GM12872 (cell line): ENCODE data around the gene CLEC4F.

Experiments used
- TF ChIP-seq, protein P1 (sequence below): IDR thresholded peaks from 3 replicates; pipeline ENCODE4 v1.5.1; 2011; ENCODE audit warnings: low read depth, mild to moderate bottlenecking, low read length, moderate library complexity; ENCODE audit not compliant: insufficient read depth

CLEC4F gene

DNA sequence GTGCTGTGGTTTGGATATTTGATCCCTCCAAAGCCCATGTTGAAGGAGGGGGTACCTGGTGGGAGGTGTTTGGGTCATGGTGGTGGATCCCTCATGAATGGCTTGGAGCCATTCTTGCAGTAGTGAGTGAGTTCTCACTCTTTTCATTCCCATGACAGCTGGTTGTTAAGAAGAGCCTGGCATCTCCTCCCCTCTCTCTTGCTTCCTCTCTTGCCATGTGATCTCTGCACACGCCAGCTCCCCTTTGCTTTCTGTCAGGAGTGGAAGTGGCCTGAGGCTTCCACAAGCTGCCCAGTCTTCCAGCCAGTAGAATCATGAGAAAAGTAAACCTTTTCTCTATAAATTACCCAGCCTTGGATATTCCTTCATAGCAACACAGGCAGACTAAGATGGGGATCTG lies 61.0 kb downstream of the CLEC4F start:
- TF ChIP-seq, protein P1, sequence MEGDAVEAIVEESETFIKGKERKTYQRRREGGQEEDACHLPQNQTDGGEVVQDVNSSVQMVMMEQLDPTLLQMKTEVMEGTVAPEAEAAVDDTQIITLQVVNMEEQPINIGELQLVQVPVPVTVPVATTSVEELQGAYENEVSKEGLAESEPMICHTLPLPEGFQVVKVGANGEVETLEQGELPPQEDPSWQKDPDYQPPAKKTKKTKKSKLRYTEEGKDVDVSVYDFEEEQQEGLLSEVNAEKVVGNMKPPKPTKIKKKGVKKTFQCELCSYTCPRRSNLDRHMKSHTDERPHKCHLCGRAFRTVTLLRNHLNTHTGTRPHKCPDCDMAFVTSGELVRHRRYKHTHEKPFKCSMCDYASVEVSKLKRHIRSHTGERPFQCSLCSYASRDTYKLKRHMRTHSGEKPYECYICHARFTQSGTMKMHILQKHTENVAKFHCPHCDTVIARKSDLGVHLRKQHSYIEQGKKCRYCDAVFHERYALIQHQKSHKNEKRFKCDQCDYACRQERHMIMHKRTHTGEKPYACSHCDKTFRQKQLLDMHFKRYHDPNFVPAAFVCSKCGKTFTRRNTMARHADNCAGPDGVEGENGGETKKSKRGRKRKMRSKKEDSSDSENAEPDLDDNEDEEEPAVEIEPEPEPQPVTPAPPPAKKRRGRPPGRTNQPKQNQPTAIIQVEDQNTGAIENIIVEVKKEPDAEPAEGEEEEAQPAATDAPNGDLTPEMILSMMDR = no peak
